ENCODE results near the gene GPATCH1. TPM values are rescaled to one million over a fixed set of nuclear protein-coding genes. Genes with fewer than 3 reads are reported as not detected.

The GPATCH1 gene
- total and polyA plus RNA-seq, 10 of the 15 experiments (the other 5 are each of a cell fraction or from before 2014, with no cell fraction given) = 4.5 to 9.6 (median 7.2) TPM

DNA sequence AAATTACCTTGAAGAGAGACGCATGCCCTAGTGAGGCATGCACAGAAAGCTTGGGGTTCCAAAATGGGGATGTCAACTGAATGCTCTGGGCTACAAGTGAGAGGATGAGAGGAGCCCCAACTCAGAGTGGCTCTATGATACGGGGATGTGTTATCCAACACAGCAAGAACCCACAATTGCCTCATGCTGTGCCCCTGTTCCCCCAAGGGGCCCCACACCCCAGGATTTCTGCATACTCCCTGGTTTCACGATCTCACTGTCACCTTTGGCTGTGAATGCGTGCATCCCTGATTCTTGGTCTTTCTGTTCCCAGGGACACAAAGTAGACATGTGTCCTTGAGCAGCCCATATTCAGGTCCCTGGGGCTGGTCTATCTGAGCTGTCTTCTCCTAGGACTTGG lies 80.2 kb downstream of the GPATCH1 start (continued):
- TF ChIP-seq BRCA1 (IDR thresholded peaks at IDR 0.05; ENCODE audit: low read depth, low read length) = no peak
- no peak for TF ChIP-seq SMC3 (IDR thresholded peaks at IDR 0.05; ENCODE audit: borderline replicate concordance, low read length)
- no peak for TF ChIP-seq ZNF687 (IDR thresholded peaks at IDR 0.05)
- no peak for TF ChIP-seq NFYB (IDR thresholded peaks at IDR 0.05; ENCODE audit: insufficient read depth, low read depth, low read length)
- TF ChIP-seq SIX5 (IDR thresholded peaks at IDR 0.05; ENCODE audit: low read depth, low read length, severe bottlenecking) = no peak

DNA sequence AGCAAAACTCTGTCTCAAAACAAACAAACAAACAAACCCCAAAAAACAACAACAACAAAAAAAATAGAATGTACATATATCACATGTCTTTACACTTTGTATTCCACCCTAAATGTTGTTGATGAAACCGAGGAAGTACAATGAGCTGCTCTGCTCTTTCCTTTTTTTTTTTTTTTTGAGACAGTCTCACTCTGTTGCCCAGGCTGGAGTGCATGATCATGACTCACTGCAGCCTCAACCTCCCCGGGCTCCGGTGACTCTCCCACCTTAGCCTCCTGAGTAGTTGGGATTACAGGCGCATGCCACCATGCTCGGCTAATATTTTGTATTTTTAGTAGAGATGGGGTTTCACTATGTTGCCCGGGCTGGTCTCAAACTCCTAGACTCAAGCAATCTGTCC lies 82.5 kb downstream of the GPATCH1 start:
- BruUV-seq (replicated peaks) = no TSS peak
- H3K4me1 ChIP-seq (ENCODE audit: control insufficient read depth, insufficient read depth, low read length) = peaks cover 10% of the 10 kb centered on the region
- H3K9me3 ChIP-seq (replicated peaks; ENCODE audit: control insufficient read depth, insufficient read depth, low read length) = peaks cover 2% of the 10 kb centered on the region; the same call in 1 of the 3 replicates
- ATAC-seq = no peak
- no peaks in the 10 kb centered on the region for H4K20me1 ChIP-seq (ENCODE audit: control insufficient read depth, insufficient read depth)
- SMC1A ChIA-PET (ENCODE audit: uncharacterized antibody, unreplicated experiment) = interaction anchor here (0.5 to 1.4 kb wide), 3 partner anchors 13 to 145 kb away, joined by 3 to 4 read pairs (median 3); no protein-coding TSS in a partner anchor
- H3K4me3 ChIP-seq = no peak overlapping the region
- in situ Hi-C loops (cut with MboI) = no loop called here
- no peaks in the 10 kb centered on the region for H3K27me3 ChIP-seq (replicated peaks in 1 of 2; ENCODE audit: control insufficient read depth in 2 of 2, insufficient read depth in 2 of 2, low read length in 1 of 2)
- FAIRE-seq = no peak
- 75% methylated on average over 6 of the region's 6 CpGs for WGBS (ENCODE audit: insufficient coverage, insufficient replicate concordance, low lambda C conversion rate, missing lambda C conversion rate)
- CTCF ChIA-PET = interaction anchor here (0.6 to 1.5 kb wide), 4 partner anchors 13 to 587 kb away, joined by 3 to 5 read pairs (median 3); no protein-coding TSS in a partner anchor
- RAD21 ChIA-PET (ENCODE audit: unreplicated experiment) = no interaction called here
- no peak overlapping the region for H3K4me2 ChIP-seq (ENCODE audit: control insufficient read depth, insufficient read depth)
- no peaks in the 10 kb centered on the region for H3K36me3 ChIP-seq (ENCODE audit: control insufficient read depth in 2 of 2, insufficient read depth in 2 of 2, low read length in 1 of 2)
- no peak overlapping the region for H2AFZ ChIP-seq (ENCODE audit: control insufficient read depth, low read depth, low read length)
- no peak overlapping the region for H3K9ac ChIP-seq (ENCODE audit: control insufficient read depth, insufficient read depth, low read length)
- intact Hi-C loops (cut with micrococcal nuclease; ENCODE audit: unreplicated experiment) = no loop called here
- POLR2A ChIA-PET = interaction anchor here (3.2 kb wide), 1 partner anchor 13 kb away, joined by 9 read pairs; no protein-coding TSS in a partner anchor
- H3K79me2 ChIP-seq (ENCODE audit: control insufficient read depth, insufficient read depth, low read length) = no peaks in the 10 kb centered on the region
- DNase-seq (ENCODE audit: low read depth, low spot score) = no peak
- H3K27ac ChIP-seq (ENCODE audit: control insufficient read depth, insufficient read depth) = no peak overlapping the region
- TF ChIP-seq CBFB (IDR thresholded peaks at IDR 0.05; ENCODE audit: low read depth) (no peak), NR2C2 (IDR thresholded peaks at IDR 0.05; ENCODE audit: borderline replicate concordance, control insufficient read depth, insufficient read length, low read depth) (no peak), ELK1 (IDR thresholded peaks at IDR 0.05; ENCODE audit: low read depth, low read length) (no peak), GATAD2B (conservative IDR thresholded peaks at IDR 0.05; ENCODE audit: low read depth) (no peak), RAD21 (IDR thresholded peaks at IDR 0.05; ENCODE audit: insufficient read depth, low read depth, low read length) (no peak), RCOR1 (conservative IDR thresholded peaks at IDR 0.05; ENCODE audit: low read depth, low read length) (no peak), MEF2A (IDR thresholded peaks at IDR 0.05; ENCODE audit: insufficient read depth, low read depth, low read length) (no peak), PAX8 (IDR thresholded peaks at IDR 0.05) (no peak), CHD4 (IDR thresholded peaks at IDR 0.05) (no peak)
- TF ChIP-seq, protein P1, sequence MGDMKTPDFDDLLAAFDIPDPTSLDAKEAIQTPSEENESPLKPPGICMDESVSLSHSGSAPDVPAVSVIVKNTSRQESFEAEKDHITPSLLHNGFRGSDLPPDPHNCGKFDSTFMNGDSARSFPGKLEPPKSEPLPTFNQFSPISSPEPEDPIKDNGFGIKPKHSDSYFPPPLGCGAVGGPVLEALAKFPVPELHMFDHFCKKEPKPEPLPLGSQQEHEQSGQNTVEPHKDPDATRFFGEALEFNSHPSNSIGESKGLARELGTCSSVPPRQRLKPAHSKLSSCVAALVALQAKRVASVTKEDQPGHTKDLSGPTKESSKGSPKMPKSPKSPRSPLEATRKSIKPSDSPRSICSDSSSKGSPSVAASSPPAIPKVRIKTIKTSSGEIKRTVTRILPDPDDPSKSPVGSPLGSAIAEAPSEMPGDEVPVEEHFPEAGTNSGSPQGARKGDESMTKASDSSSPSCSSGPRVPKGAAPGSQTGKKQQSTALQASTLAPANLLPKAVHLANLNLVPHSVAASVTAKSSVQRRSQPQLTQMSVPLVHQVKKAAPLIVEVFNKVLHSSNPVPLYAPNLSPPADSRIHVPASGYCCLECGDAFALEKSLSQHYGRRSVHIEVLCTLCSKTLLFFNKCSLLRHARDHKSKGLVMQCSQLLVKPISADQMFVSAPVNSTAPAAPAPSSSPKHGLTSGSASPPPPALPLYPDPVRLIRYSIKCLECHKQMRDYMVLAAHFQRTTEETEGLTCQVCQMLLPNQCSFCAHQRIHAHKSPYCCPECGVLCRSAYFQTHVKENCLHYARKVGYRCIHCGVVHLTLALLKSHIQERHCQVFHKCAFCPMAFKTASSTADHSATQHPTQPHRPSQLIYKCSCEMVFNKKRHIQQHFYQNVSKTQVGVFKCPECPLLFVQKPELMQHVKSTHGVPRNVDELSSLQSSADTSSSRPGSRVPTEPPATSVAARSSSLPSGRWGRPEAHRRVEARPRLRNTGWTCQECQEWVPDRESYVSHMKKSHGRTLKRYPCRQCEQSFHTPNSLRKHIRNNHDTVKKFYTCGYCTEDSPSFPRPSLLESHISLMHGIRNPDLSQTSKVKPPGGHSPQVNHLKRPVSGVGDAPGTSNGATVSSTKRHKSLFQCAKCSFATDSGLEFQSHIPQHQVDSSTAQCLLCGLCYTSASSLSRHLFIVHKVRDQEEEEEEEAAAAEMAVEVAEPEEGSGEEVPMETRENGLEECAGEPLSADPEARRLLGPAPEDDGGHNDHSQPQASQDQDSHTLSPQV (IDR thresholded peaks at IDR 0.05) = no peak
